Measurements from ENCODE around the gene TGM2. TPM values are rescaled to one million over a fixed set of nuclear protein-coding genes. Genes with fewer than 3 reads are reported as not detected.

The TGM2 gene
- total RNA-seq, 1 experiment from 2014 or later: 113 TPM

DNA sequence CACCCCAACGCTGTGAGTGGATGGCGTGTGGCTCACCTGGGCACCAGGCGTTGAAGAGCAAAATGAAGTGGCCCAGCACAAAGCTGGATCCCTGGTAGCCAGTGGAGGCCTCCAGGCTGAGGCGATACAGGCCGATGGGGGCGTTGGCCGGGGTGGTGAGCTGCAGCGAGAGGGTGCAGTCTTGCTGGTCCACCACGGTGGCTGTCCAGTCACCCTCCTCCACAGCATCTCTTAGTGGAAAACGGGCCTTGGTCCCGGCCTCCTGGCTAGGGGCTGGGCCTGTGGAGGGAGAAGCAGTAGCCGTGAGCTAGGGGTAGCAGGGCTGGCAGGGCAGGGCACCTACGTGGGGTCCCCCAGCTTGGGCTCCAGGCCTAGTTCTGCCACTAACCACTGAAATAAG is 9.3 kb downstream of the TGM2 start:
- POLR2A ChIA-PET: no interaction called here
- intact Hi-C loops (cut with micrococcal nuclease; ENCODE audit: unreplicated experiment): no loop called here

DNA sequence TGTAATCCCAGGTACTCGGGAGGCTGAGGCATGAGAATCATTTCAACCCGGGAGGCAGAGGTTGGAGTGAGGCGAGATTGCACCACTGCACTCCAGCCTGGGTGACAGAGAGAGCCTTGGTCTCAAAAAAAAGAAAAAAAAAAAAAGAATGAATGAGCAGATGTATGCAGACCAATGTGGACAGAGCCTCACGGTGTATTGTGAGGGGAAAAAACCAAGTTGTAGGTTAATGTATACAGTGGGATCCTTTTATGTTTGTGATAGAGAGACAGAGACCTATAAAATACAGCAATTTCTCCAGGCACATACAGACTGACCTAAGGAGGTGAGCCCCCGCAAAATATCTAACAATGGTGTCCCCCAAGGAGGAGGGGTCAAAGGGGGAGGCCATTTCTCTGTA is 11.7 kb downstream of the TGM2 start:
- ATAC-seq: no peak

More for the DNA sequence above, 9.3 kb downstream of the TGM2 start:
- DNase-seq (ENCODE audit: low read depth, low spot score) (no peak), ATAC-seq (no peak)
- Histone ChIP-seq H3K27me3 (ENCODE audit: control insufficient read depth, insufficient read depth, low read length) (no peaks in the 10 kb centered on the region), H3K4me3 (ENCODE audit: low read depth in 2 of 2, low read length in 2 of 2) (no peak overlapping the region), H3K4me1 (ENCODE audit: control insufficient read depth, insufficient read depth, low read length) (peaks cover 8% of the 10 kb centered on the region), H3K27ac (ENCODE audit: low read length) (no peak overlapping the region), H3K9me3 (ENCODE audit: control insufficient read depth, insufficient read depth, low read depth, low read length) (no peaks in the 10 kb centered on the region), H3K36me3 (ENCODE audit: control insufficient read depth, insufficient read depth, low read length) (no peaks in the 10 kb centered on the region)
- no TSS peak for BruUV-seq (replicated peaks)
- in situ Hi-C loops (cut with HindIII; ENCODE audit: low pct_unique_long_range_greater_than_20kb, low sequenced_read_pairs): no loop called here
- CTCF ChIA-PET: no interaction called here
- TF ChIP-seq TCF7L2 (IDR thresholded peaks at IDR 0.05; ENCODE audit: low read depth, low read length) (no peak), POLR2AphosphoS5 (IDR thresholded peaks at IDR 0.05; ENCODE audit: low read depth, low read length) (no peak), SIN3A (IDR thresholded peaks at IDR 0.05; ENCODE audit: borderline replicate concordance, insufficient read depth, low read depth, low read length) (no peak)
- TF ChIP-seq, protein P1, sequence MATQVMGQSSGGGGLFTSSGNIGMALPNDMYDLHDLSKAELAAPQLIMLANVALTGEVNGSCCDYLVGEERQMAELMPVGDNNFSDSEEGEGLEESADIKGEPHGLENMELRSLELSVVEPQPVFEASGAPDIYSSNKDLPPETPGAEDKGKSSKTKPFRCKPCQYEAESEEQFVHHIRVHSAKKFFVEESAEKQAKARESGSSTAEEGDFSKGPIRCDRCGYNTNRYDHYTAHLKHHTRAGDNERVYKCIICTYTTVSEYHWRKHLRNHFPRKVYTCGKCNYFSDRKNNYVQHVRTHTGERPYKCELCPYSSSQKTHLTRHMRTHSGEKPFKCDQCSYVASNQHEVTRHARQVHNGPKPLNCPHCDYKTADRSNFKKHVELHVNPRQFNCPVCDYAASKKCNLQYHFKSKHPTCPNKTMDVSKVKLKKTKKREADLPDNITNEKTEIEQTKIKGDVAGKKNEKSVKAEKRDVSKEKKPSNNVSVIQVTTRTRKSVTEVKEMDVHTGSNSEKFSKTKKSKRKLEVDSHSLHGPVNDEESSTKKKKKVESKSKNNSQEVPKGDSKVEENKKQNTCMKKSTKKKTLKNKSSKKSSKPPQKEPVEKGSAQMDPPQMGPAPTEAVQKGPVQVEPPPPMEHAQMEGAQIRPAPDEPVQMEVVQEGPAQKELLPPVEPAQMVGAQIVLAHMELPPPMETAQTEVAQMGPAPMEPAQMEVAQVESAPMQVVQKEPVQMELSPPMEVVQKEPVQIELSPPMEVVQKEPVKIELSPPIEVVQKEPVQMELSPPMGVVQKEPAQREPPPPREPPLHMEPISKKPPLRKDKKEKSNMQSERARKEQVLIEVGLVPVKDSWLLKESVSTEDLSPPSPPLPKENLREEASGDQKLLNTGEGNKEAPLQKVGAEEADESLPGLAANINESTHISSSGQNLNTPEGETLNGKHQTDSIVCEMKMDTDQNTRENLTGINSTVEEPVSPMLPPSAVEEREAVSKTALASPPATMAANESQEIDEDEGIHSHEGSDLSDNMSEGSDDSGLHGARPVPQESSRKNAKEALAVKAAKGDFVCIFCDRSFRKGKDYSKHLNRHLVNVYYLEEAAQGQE (IDR thresholded peaks at IDR 0.05; ENCODE audit: insufficient read depth in 1 of 2, low read depth in 2 of 2, low read length in 1 of 2): no peak
- TF ChIP-seq, protein P2, sequence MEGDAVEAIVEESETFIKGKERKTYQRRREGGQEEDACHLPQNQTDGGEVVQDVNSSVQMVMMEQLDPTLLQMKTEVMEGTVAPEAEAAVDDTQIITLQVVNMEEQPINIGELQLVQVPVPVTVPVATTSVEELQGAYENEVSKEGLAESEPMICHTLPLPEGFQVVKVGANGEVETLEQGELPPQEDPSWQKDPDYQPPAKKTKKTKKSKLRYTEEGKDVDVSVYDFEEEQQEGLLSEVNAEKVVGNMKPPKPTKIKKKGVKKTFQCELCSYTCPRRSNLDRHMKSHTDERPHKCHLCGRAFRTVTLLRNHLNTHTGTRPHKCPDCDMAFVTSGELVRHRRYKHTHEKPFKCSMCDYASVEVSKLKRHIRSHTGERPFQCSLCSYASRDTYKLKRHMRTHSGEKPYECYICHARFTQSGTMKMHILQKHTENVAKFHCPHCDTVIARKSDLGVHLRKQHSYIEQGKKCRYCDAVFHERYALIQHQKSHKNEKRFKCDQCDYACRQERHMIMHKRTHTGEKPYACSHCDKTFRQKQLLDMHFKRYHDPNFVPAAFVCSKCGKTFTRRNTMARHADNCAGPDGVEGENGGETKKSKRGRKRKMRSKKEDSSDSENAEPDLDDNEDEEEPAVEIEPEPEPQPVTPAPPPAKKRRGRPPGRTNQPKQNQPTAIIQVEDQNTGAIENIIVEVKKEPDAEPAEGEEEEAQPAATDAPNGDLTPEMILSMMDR (IDR thresholded peaks at IDR 0.05): no peak

More for the DNA sequence above, 11.7 kb downstream of the TGM2 start:
- ChIA-PET CTCF (no interaction called here), POLR2A (no interaction called here)
- intact Hi-C loops (cut with micrococcal nuclease; ENCODE audit: unreplicated experiment) (no loop called here), in situ Hi-C loops (cut with HindIII; ENCODE audit: low pct_unique_long_range_greater_than_20kb, low sequenced_read_pairs) (no loop called here)
- Histone ChIP-seq H3K9me3 (ENCODE audit: control insufficient read depth, insufficient read depth, low read depth, low read length) (no peaks in the 10 kb centered on the region), H3K27ac (ENCODE audit: low read length) (no peak overlapping the region), H3K36me3 (ENCODE audit: control insufficient read depth, insufficient read depth, low read length) (no peaks in the 10 kb centered on the region; the same call in 1 of the 2 replicates), H3K4me3 (ENCODE audit: low read depth in 2 of 2, low read length in 2 of 2) (no peak overlapping the region), H3K27me3 (ENCODE audit: control insufficient read depth, insufficient read depth, low read length) (no peaks in the 10 kb centered on the region), H3K4me1 (ENCODE audit: control insufficient read depth, insufficient read depth, low read length) (peaks cover 8% of the 10 kb centered on the region)
- no peak for DNase-seq (ENCODE audit: low read depth, low spot score)
- no TSS peak for BruUV-seq (replicated peaks)
- TF ChIP-seq TCF7L2 (IDR thresholded peaks at IDR 0.05; ENCODE audit: low read depth, low read length) (no peak), SIN3A (IDR thresholded peaks at IDR 0.05; ENCODE audit: borderline replicate concordance, insufficient read depth, low read depth, low read length) (no peak), POLR2AphosphoS5 (IDR thresholded peaks at IDR 0.05; ENCODE audit: low read depth, low read length) (no peak)
- TF ChIP-seq, protein P1 (IDR thresholded peaks at IDR 0.05; ENCODE audit: insufficient read depth in 1 of 2, low read depth in 2 of 2, low read length in 1 of 2): no peak
- TF ChIP-seq, protein P2 (IDR thresholded peaks at IDR 0.05): no peak
